Stimulated activated CD4-positive, alpha-beta T cell treated with anti-CD3 and anti-CD28 coated beads, Interleukin-12 subunit alpha, Interleukin-12 subunit beta, amount 100 ng/mL, for 4 hours (primary cell): ENCODE results near the gene CALHM2.
"Not testable (repeated sequence)": the region's sequence is repeated elsewhere in the genome, so short reads cannot be mapped to it uniquely, and the experiment has no call there.

ENCODE experiments used
- DNase-seq: peaks from one replicate; pipeline ENCODE4 v3.0.0-alpha.2; 2020

The CALHM2 gene

DNA sequence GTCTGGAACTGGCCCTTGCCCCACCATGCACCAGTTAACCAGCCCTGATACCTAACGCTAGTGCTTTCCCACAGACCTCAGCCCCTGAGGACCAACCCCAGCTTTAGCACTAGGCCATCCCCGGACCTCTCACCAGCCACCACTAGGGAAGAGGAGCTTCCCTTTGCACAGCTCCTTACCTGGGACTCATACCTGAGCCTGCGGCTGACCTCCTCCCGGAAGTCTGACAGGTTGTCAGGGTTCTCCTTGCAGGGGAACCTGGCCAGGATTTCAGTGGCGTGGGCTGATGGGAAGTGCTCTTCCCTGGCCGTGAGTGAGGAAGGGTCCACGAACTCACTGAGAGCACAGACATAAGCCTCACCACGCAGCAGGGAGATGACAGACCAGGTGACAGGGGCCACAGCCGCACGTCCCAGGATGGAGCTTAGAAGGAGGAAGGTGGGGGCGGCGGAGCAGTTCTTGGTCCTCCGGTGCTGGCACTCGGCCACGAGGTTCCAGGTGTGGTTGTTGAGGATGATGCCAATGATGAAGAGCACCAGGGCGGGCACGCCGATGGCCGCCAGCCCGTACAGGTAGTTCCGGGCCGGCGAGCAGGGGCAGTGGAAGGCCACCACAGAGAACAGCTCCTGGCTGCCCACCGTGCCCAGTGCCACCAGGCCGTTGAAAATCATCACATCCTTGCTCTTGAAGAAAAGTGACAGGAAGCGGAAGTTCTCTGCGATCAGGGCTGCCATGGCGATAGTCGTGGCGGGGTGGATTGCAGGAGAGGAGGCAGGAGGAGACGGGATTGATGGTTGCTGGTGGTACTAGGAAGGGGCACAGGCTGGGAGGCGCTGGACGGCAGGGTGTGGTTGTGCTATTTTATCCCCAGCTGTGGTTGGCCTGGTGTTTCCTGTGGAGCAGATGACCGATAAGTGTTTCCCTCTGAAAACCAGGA lies 2.7 kb downstream of the CALHM2 start:
- no peak for DNase-seq

DNA sequence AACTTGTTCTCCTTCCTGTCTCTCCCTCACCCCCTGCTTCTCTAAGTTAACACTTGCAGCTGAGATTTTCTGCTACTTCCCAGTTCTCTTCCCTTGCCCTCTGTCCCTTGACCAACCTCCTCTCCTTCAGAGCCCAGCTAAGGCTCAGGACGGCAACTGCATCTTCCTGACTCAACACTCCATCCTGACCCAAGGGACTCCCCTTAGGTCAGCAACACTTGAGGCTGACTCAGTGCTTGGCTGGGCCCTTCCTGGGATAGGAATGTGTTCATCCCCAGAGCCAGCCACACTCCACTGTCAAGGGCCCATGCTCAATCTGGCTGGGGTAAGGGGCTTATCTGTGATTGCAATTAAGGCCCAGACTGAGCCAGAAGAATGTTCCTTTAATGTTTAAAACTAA lies 3.4 kb downstream of the CALHM2 start:
- DNase-seq, result no peak

DNA sequence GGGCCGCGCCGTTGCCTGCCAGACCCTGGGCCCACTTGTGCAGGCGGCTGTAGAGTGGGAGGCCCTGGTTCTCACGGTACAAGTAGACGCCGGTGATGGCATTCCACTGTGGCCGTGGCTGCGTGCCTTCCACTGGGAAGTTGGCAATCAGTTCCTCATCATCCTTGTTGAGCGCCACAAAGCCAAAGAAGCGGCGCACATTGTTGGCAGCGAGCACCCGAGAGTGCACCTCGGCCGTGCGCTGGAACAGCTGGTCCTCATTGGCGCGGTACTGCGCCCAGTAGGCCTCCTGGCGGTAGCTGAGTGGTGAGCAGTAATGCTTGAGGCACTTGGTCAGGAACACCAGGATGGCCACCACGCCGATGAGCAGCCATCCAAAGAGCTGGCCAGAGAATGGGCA lies 5.0 kb downstream of the CALHM2 start:
- DNase-seq, result no peak

DNA sequence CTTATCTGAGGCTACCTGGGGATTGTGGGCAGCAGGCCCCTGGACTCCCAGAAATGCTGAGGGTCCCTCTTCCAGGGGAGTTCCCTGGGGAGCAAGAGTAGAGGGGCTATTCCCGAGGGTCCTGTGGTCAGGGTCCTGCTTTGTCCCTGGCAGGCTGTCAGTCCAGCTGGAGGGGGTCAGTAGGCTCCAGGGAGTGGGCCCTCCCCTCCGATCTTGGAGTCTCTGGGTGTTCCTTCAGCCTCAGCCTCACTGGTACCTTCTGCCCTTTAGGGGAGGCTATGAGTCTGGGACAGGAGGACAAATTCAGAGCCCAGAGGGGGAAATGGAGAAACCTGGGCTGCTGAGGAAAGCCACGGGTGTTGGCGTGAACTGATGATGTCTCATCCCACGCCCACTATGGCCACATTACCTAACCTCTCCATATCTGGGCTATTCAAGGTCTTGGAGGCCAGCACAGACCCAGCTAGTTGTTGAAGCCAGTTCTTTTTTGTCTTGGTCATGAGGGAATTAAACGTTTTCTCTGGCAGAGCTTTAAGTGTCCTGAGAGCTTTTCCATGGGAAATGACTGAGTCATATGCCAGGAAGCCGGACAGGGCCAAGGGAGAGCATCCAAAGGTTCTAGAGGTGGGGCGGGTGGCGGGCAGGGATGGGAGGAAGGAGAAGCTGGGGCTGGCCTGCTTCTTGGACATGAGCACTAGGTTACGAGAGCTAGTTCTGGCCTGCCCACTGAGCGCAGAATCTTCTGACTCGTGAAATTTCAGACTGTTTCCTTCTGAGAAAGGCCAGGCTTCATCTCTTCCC lies 6.2 kb downstream of the CALHM2 start:
- DNase-seq, result no peak

DNA sequence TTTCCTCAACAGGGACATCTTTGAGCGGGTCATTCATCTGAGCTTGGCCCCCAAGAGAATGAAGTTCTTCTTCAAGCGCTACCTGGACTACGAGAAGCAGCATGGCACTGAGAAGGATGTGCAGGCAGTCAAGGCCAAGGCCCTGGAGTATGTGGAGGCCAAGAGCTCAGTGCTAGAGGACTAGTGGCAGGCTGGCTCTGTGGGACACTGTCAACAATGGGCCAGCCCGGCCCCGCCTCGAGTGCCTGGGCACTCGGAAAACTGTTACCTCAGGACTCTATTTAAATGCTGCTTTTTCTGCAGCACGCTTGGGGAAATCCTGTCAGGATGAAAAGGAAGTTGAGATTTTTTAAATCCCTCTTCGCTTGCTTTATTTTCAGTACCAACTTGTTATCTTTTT lies 6.8 kb downstream of the CALHM2 start:
- DNase-seq, result no peak

DNA sequence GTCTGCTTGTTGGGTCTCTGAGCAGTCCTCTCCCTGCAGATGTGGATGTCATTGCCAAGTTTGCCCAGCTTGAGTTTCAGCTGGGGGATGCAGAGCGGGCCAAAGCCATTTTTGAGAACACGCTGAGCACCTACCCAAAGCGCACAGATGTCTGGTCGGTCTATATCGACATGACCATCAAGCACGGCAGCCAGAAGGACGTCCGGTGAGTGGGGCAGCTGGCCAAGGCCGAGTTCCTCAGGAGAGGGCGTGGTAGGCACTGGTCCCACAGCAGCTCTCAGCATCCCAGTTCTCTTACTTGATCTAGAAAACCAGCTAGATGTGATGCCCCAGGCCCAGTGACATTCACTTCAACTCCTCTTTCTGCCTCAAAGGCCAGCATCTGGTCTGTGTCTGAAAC lies 7.7 kb downstream of the CALHM2 start:
- DNase-seq, result no peak

DNA sequence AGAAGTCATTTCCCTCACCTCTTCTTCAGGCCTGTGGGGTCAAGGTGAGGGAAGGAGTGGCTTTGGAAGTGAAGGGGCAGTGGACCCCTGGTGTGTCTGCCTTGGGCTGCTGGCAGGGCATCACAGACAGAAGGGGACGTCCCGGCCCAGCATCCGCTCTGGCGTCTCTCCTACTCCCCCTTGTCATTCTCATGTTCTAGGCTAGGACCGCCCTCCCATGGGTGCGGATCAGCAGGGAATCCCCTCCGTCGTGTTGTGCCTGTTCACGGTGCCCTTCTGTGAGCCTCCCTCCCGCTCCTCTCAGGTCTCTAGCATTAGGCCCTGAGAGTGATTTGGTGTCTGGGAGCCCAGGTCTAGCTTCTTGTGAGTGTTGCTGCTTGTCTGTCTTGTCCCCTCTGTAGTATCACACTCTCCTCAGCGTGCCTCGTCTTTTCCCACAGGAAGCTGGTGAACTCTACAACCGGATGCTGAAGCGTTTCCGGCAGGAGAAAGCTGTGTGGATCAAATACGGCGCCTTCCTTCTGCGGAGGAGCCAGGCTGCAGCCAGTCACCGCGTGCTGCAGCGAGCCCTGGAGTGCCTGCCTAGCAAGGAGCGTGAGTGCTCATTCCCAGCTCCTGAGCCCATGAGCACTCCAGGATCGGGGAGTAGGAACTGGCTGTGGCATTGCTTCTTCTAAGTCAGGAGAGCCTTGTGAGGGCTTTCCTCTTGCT lies 8.5 kb downstream of the CALHM2 start:
- DNase-seq, result no peak

DNA sequence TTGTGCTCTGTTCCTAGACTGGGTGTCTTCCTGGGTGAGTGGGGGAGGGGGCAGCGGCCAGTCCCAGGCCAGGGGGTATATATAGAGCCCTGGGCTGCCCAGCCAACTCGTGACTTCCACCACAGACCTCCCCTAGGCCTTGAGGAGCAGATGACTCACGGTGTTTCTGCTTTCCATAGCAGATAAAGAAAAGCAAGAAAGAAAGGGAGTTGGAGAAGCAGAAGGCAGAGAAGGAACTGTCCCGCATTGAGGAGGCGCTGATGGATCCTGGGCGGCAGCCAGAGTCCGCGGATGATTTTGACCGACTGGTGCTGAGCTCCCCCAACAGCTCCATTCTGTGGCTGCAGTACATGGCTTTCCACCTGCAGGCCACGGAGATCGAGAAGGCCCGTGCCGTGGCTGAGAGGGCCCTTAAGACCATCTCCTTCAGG lies 10.1 kb downstream of the CALHM2 start:
- DNase-seq, result no peak

DNA sequence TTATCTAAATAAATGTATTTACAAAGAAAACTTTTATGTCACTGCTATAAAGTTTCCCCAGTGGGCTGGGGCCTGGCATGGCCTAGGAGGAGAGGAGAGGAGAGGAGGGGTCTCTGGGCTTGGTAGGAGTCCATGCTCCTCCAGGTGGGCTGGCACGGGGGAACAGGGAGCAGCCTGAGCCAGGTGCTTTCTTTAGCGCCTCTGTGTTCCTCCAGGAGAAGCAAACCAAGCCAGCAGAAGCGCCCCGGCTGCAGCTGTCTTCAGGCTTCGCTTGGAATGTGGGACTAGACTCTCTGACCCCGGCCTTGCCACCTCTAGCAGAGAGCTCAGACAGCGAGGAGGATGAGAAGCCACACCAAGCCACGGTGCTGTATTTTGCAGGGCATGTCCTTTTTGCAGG lies 10.6 kb downstream of the CALHM2 start:
- no peak for DNase-seq

DNA sequence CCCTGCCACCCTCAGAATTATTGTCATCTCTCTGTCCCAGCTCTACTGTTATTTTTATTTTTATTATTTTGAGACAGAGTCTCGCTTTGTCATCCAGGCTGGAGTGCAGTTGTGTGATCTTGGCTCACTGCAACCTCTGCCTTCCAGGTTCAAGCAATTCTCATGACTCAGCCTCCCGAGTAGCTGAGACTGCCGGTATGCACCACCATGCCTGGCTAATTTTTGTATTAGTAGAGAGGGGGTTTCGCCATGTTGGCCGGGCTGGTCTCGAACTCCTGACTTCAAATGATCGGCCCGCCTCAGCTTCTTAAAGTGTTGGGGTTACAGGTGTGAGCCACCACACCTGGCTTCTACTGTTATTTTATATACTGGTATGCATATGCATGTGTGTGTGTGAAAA lies 11.0 kb downstream of the CALHM2 start:
- no peak for DNase-seq

DNA sequence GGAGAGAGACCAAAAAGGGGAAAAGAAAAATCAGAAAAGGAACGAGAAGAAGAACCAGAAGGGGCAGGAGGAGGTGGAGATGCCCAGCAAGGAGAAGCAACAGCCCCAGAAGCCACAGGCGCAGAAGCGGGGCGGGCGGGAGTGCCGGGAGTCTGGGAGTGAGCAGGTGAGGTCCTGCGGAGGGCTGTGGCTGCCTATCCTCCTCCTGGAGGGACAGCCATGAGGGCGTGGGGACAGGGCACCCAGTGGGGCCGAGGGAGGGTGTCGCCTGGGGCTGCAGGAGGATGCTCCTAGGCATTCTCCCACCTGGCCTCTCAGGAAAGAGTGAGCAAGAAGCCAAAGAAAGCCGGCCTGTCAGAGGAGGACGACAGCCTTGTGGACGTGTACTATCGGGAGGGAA lies 11.8 kb downstream of the CALHM2 start:
- DNase-seq, result no peak

DNA sequence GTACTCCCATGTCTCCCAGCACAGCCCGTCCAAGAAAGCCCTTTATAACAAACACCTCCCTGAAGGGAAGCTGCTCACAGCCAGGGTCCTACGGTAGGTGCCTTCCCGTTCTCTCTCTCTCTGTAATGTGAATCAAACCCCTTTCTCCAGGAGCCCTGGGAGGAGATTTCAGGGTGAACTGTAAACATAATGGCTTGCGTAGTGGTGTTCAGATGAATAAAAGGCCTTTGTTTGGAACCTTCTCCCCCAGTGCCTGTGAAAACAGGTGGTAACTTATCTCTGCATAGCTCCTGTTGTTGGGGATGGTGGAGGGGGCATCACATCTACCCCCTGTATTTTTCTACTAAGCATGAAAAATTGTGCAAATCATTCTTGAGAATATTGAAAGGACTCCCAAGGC lies 12.4 kb downstream of the CALHM2 start:
- no peak for DNase-seq

DNA sequence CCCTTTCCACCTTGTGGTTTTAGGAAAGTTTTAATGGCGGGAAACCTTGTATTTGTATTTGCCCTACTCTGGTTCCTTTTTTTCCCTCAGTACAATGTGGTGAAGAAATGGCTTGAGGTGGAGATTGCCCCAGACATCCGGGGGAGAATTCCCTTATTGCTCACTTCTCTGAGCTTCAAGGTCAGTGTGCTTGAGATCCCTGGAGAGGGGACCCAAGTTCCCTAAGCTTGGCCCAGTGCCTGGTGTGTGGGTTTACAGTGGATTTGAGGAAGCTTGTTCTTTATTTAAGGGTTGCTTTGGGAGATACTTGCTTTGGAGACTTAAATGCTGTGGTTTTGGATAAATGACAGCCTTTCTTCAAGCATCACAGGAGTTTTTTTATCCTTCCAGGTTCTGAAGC lies 18.3 kb downstream of the CALHM2 start:
- no peak for DNase-seq

DNA sequence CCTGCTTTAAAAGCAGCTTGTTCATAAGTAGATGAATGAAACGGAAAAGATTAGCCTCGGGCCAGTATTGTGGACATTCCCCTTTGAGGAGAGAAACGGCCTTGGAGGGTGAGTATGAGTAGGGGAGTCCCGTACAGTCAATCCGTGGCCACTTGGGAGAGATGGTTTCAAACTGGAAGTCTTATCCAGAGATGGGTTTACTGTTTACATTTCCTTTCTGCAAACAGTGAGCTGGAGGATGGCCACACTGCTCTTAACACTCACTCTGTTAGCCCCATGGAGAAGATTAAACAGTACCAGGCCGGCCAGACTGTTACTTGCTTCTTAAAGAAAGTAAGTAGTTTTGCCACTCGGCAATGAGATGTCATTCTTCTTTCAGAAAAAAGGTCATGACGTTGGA lies 20.3 kb downstream of the CALHM2 start:
- DNase-seq, result no peak

DNA sequence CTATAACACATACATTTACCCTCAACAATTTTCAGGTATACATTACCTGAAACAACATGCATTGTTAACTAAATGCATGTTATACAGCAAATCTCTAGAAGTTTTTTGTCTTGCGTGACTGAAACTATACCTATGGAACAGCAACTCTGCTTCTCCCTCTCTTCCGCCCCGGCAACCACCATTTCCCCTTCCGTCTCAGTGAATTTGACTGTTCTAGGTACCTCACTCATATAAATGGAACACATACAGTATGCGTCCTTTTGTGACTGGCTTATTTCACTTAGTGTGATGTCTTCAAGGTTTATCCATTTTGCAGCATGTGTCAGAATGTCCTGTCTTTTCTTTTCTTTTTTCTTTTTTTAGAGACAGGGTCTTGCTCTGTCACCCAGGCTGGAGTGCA lies 22.5 kb downstream of the CALHM2 start:
- DNase-seq, result no peak

DNA sequence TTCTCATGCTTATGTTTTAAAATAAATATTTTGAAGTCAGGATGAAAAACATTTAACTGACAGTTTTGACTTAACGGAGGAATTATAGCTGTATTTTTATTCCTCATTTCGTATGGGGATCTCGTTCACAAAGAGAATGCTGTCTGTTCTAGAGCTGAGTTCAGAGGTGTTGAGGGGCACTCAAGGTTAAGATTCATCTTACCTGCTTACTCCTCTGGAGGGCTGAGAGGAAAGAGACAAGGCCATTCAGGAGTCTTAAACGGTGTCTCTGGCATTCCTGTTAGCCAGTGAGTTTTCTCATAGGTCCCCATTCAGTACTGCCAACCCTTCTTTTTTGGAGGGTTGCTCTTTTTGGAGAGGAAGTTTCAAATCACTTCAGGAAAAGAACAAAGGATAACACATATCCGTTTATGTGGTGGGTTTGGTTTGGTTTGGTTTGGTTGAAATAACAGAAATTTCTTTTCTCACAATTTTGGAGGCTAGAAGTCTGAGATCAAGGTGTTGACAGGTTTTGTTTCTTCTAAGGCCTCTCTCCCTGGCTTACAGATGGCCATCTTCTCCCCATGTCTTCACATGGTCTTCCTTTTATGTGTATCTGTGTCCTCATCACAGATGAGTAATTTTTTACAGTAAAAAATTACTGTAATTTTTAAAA lies 23.1 kb downstream of the CALHM2 start:
- DNase-seq, result no peak

DNA sequence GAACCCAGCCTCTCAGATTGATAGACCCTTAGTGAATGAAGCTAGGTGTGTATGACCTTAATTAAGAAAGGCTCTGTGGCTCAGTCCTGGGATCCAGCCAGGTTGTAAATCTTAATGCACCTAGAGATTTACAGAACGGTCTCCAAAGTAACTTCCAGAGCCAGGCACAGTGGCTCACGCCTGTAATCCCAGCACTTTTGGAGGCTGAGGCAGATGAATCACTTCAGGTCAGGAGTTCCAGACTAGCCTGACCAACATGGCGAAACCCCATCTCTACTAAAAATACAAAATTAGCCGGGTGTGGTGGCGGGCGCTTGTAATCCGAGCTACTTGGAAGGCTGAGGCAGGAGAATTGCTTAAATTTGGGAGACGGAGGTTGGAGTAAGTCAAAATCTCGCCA lies 24.3 kb downstream of the CALHM2 start:
- no peak for DNase-seq

DNA sequence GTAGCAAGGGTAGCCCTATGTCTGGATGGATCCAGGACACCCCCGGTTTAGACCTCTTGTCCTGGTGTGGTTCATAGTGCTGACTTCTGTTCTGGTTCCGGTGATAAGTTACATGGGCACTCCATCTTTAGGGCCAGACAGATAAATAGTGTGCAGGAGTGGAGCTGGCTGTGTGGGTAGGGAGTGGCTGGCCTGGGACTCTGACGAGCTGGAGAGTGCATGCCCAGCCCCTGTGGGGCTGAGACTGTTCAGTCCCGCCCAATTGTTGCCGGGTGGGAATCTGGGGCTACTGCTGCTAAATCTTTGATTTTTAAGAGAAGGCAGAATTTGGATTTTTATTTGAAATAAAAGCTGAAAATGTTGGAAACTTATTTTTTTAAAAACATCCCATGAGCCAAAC lies 28.4 kb downstream of the CALHM2 start:
- no peak for DNase-seq

DNA sequence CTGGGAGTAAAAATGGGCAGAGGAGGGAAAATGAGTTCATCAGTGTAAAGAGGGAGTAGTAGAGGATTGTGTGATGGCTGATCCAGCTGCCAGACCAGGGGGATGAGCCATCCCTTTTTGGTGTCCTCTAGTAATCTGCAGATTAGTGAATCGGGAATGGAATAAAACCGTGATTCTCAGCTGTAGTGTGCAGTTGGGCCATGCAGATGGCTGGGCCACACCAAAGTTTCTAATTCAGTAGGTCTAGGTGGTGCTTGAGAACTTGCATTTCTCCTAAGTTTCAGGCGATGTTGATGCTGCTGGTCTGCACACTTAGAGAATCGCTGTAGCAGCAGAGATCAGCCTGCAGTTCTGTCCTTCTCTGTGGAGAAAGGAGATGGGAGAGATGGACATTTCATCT lies 33.1 kb downstream of the CALHM2 start:
- no peak for DNase-seq

DNA sequence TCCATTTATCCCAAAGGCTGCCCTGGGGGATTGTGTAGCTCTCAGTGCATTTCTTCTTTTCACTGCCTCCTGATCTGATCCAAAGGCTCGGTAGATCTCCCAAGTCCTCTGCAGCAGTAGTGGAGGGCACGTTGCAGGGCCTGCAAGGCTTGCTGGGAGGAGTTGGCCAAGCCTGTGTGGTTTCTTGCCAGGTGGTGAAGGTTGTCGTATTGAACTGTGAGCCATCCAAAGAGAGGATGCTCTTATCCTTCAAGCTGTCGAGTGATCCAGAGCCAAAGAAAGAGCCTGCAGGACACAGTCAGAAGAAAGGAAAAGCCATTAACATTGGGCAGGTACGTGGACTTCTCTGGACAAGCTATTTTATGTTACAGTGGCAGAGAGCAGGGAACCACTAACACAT lies 34.6 kb downstream of the CALHM2 start:
- DNase-seq, result no peak

DNA sequence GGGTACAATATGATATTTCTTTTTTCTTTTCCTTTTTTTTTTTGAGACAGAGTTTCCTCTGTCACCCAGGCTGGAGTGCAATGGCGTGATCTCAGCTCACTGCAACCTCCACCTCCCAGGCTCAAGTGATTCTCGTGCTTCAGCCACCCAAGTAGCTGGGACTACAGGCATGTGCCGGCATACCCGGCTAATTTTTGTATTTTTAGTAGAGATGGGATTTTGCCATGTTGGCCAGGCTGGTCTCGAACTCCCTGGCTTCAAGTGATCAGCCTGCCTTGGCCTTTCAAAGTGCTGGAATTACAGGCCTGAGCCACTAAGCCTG lies 35.1 kb downstream of the CALHM2 start:
- not testable (repeated sequence) for DNase-seq

DNA sequence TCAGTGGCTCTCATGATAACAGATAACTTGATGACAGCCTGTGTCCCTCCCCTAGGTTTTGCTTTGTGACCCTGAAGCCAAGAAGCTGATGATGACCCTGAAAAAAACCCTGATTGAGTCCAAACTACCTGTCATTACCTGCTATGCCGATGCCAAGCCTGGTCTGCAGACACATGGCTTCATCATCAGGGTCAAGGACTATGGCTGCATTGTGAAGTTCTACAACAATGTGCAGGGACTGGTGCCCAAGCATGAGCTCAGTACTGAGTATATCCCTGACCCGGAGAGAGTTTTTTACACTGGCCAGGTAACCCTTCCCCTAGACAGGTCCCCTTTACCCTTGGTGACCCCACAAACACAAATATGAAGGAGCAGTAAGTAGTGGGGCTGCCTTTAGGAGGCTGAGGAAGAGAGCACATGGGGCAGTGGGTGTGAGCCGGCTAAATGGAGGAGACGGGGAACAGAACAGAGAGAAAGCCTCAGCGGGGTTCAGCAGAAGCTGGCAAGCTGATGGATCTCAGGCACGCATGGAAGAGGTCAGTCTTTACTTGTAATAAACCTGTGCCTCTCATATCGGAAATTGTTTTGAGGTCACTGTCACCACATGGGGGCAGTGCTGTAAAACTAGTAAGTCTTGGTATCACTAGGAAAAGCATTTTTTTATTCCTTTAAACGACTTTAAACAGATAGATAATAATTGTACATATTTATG lies 35.6 kb downstream of the CALHM2 start:
- peak; percentile 18 for DNase-seq

DNA sequence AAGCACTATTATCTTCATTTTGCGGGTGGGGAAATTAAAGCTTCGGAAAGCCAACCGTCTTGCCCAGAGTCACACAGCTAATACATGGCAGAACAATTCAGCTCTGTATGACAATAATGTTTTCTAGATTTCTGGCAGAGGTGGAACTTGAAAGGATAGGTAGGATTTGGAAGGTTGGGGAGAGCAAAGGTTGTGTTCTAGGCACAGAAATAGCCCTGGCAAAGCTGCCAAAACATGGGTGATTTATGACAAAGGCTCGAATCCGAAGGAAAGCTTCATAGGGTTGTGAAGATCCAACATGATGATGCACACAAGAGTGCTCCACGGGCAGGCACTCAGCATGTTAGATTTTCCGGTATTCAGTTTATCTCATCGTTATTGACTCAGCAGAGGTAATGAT lies 36.6 kb downstream of the CALHM2 start:
- no peak for DNase-seq
